LNCAP (cell line): ENCODE measurements around the gene LATS2.
A peak's percentile ranks its signal among the peaks of the same experiment; 100 is the strongest.

Experiments
- CTCF ChIP-seq: fragments of 450-650 bp; IDR thresholded peaks from 2 replicates; pipeline ENCODE4 v1.5.1; 2017; ENCODE audit warnings: mild to moderate bottlenecking

Gene LATS2

GRCh38 chr13:20927596-20928257 is 133.7 kb downstream of the LATS2 start:
- TF ChIP-seq CTCF = no peak

GRCh38 chr13:20924758-20925394 is 136.5 kb downstream of the LATS2 start:
- peak; percentile 77 for TF ChIP-seq CTCF

- no peak for TF ChIP-seq CTCF
These were observed 138.1 kb downstream of the LATS2 start for GRCh38 chr13:20923272-20923671.
